CD4-positive, alpha-beta T cell treated with Interleukin-6 for 4 hours (primary cell): ENCODE results near the gene CDKN1B.

Source experiments
- DNase-seq: peaks from one replicate; pipeline ENCODE4 v3.0.0-alpha.2; 2020; ENCODE audit warnings: mixed read lengths

The CDKN1B gene

GRCh38 chr12:12704593-12705230, 12.5 kb upstream of the CDKN1B start:
- peak; percentile 62 for DNase-seq

GRCh38 chr12:12705838-12706520, 11.2 kb upstream of the CDKN1B start:
- peak; percentile 93 for DNase-seq

- no peak for DNase-seq
These were observed 3.3 kb upstream of the CDKN1B start for GRCh38 chr12:12713932-12714275.

- peak; percentile 81 for DNase-seq
These were observed 2.7 kb upstream of the CDKN1B start for GRCh38 chr12:12714276-12715021.

- DNase-seq, result no peak
These were observed 2.1 kb upstream of the CDKN1B start for GRCh38 chr12:12715128-12715458.

- DNase-seq, result peak; percentile 60
These were observed 1.6 kb upstream of the CDKN1B start for GRCh38 chr12:12715459-12716150.

GRCh38 chr12:12716151-12716792, 896 bp upstream of the CDKN1B start:
- DNase-seq, result no peak

GRCh38 chr12:12717586-12718380, 615 bp downstream of the CDKN1B start:
- DNase-seq, result peak; percentile 44

- no peak for DNase-seq
These were observed 1.2 kb downstream of the CDKN1B start for GRCh38 chr12:12718381-12718759.

- DNase-seq, result peak; percentile 49
These were observed 1.7 kb downstream of the CDKN1B start for GRCh38 chr12:12718853-12719252.

- no peak for DNase-seq
These were observed 2.3 kb downstream of the CDKN1B start for GRCh38 chr12:12719496-12719895.

- no peak for DNase-seq
These were observed 2.9 kb downstream of the CDKN1B start for GRCh38 chr12:12720052-12720451.

- DNase-seq, result no peak
These were observed 3.5 kb downstream of the CDKN1B start for GRCh38 chr12:12720672-12721161.

- DNase-seq, result peak; percentile 66
These were observed 4.1 kb downstream of the CDKN1B start for GRCh38 chr12:12721176-12721751.

- no peak for DNase-seq
These were observed 4.8 kb downstream of the CDKN1B start for GRCh38 chr12:12721814-12722434.

- DNase-seq, result no peak
These were observed 5.4 kb downstream of the CDKN1B start for GRCh38 chr12:12722435-12723148.

GRCh38 chr12:12723149-12723680, 6.0 kb downstream of the CDKN1B start:
- no peak for DNase-seq

GRCh38 chr12:12723681-12724420, 6.7 kb downstream of the CDKN1B start:
- peak; percentile 54 for DNase-seq

- peak; percentile 41 for DNase-seq
These were observed 7.4 kb downstream of the CDKN1B start for GRCh38 chr12:12724421-12725085.
